IMR-90 (cell line): ENCODE data around the gene SUSD6. TPM values are rescaled to one million over a fixed set of nuclear protein-coding genes. Genes with fewer than 3 reads are reported as not detected.

Source experiments
- ATAC-seq: fragments of 200-7000 bp; cut with Tn5 transposase; 2 replicates; pipeline ENCODE4 v1.9.1; 2020; ENCODE audit warnings: low read depth, mild to moderate bottlenecking, moderate library complexity
- BruUV-seq: library from RNA; stranded (reverse); fragments of 400-500 nt; replicated peaks from 2 replicates; lab custom pipeline; 2021; lab: Mats Ljungman, UMichigan
- CTCF ChIA-PET: fragments of 300-600 bp; formaldehyde crosslinking; extraction: SDS; loops from one replicate; lab custom pipeline; 2021; ENCODE audit warnings: antibody characterized with exemption; lab: Yijun Ruan, JAX
- POLR2A ChIA-PET: fragments of 300-600 bp; sonication (Branson Sonifier 250); formaldehyde crosslinking; loops from one replicate; lab custom pipeline; 2022; ENCODE audit warnings: antibody characterized with exemption; ENCODE audit not compliant: unreplicated experiment; lab: Charles Lee
- DNase-seq: peaks from one replicate; pipeline ENCODE4 v3.0.0; 2013
- H2AFZ ChIP-seq: replicated peaks from 2 replicates; pipeline ENCODE3; 2013; ENCODE audit warnings: low read length, mild to moderate bottlenecking; ENCODE audit not compliant: poor library complexity
- H2AK5ac ChIP-seq: 2 replicates; pipeline ENCODE4 v1.6.1; 2013; ENCODE audit warnings: low read depth, low read length, inconsistent platforms
- H2AK9ac ChIP-seq: replicated peaks from 2 replicates; pipeline ENCODE3; 2013; ENCODE audit warnings: mild to moderate bottlenecking, low read depth, low read length, moderate library complexity; ENCODE audit not compliant: poor library complexity
- H2BK120ac ChIP-seq: 2 replicates; pipeline ENCODE4 v1.6.1; 2013; ENCODE audit warnings: low read depth, low read length, inconsistent platforms
- H2BK15ac ChIP-seq: 3 replicates; pipeline ENCODE4 v1.6.1; 2013; ENCODE audit warnings: low read depth, low read length, inconsistent platforms
- H2BK20ac ChIP-seq: 2 replicates; pipeline ENCODE4 v1.6.1; 2013; ENCODE audit warnings: low read depth, mild to moderate bottlenecking, inconsistent platforms, low read length, moderate library complexity
- H2BK5ac ChIP-seq: 2 replicates; pipeline ENCODE4 v1.6.1; 2013; ENCODE audit warnings: mild to moderate bottlenecking, low read depth, low read length, inconsistent platforms; ENCODE audit not compliant: poor library complexity, severe bottlenecking
- H3K14ac ChIP-seq: replicated peaks from 2 replicates; pipeline ENCODE4 v1.6.1; 2013; ENCODE audit warnings: low read depth, low read length, inconsistent platforms
- H3K18ac ChIP-seq: 2 replicates; pipeline ENCODE4 v1.6.1; 2013; ENCODE audit warnings: low read depth, low read length, control low read depth
- H3K23ac ChIP-seq: 2 replicates; pipeline ENCODE4 v1.6.1; 2013; ENCODE audit warnings: low read depth, low read length, inconsistent platforms
- H3K27ac ChIP-seq: 2 replicates; pipeline ENCODE4 v1.5.1; 2013; ENCODE audit warnings: mild to moderate bottlenecking, control low read depth, low read length; ENCODE audit not compliant: insufficient read depth
- H3K27me3 ChIP-seq: 2 replicates; pipeline ENCODE4 v1.6.1; 2013; ENCODE audit warnings: low read length; ENCODE audit not compliant: control insufficient read depth, insufficient read depth
- H3K36me3 ChIP-seq: 2 replicates; pipeline ENCODE4 v1.6.1; 2013; ENCODE audit warnings: low read length, mixed read lengths; ENCODE audit not compliant: control insufficient read depth, insufficient read depth
- H3K4ac ChIP-seq: 2 replicates; pipeline ENCODE4 v1.6.1; 2013; ENCODE audit warnings: low read depth, low read length, inconsistent platforms
- H3K4me1 ChIP-seq: 2 replicates; pipeline ENCODE4 v1.6.1; 2013; ENCODE audit warnings: low read length, mixed read lengths; ENCODE audit not compliant: control insufficient read depth, insufficient read depth
- H3K4me2 ChIP-seq: 2 replicates; pipeline ENCODE4 v1.6.1; 2013; ENCODE audit warnings: low read depth, mild to moderate bottlenecking, control low read depth, low read length, moderate library complexity
- H3K4me3 ChIP-seq: 2 replicates; pipeline ENCODE4 v1.5.1; 2013; ENCODE audit warnings: low read depth, mild to moderate bottlenecking, control low read depth, low read length, moderate library complexity; ENCODE audit not compliant: insufficient read depth
- H3K56ac ChIP-seq: 2 replicates; pipeline ENCODE4 v1.6.1; 2013; ENCODE audit warnings: low read length, inconsistent platforms; ENCODE audit not compliant: insufficient read depth; ENCODE audit errors: extremely low read depth
- H3K79me1 ChIP-seq, 2 experiments: 2 replicates each; pipeline ENCODE4 v1.6.1; 2013; ENCODE audit warnings: low read length in 2 of 2, inconsistent platforms in 1 of 2, low read depth in 1 of 2
- H3K9ac ChIP-seq: 2 replicates; pipeline ENCODE4 v1.6.1; 2013; ENCODE audit warnings: low read depth, low read length, control low read depth
- H3K9me1 ChIP-seq: 2 replicates; pipeline ENCODE4 v1.6.1; 2013; ENCODE audit warnings: low read length, inconsistent platforms; ENCODE audit not compliant: insufficient read depth
- H3K9me3 ChIP-seq: 2 replicates; pipeline ENCODE4 v1.6.1; 2013; ENCODE audit warnings: low read length; ENCODE audit not compliant: control insufficient read depth, insufficient read depth
- H4K20me1 ChIP-seq: 2 replicates; pipeline ENCODE4 v1.6.1; 2013; ENCODE audit warnings: low read length, inconsistent platforms; ENCODE audit not compliant: insufficient read depth
- H4K5ac ChIP-seq: 2 replicates; pipeline ENCODE4 v1.6.1; 2013; ENCODE audit warnings: mild to moderate bottlenecking, low read depth, low read length, control low read depth
- H4K8ac ChIP-seq, 2 experiments: 2 replicates each; pipeline ENCODE4 v1.6.1; 2013; ENCODE audit warnings: low read depth in 2 of 2, low read length in 2 of 2, control low read depth in 1 of 2, inconsistent platforms in 1 of 2
- H4K91ac ChIP-seq: 2 replicates; pipeline ENCODE4 v1.6.1; 2013; ENCODE audit warnings: low read depth, low read length, inconsistent platforms; ENCODE audit not compliant: insufficient read depth
- BHLHE40 ChIP-seq: fragments of 150-350 bp; IDR thresholded peaks from 2 replicates; pipeline ENCODE4 v1.6.1; 2016; ENCODE audit warnings: mild to moderate bottlenecking, low read depth, low read length
- CEBPB ChIP-seq: IDR thresholded peaks from 2 replicates; pipeline ENCODE4 v1.6.1; 2012; ENCODE audit warnings: low read depth, low read length, improper control_type of control experiment
- CHD1 ChIP-seq: IDR thresholded peaks from 2 replicates; pipeline ENCODE4 v1.6.1; 2012; ENCODE audit warnings: low read depth, low read length, improper control_type of control experiment
- FOS ChIP-seq: fragments of 150-350 bp; IDR thresholded peaks from 2 replicates; pipeline ENCODE4 v1.6.1; 2016; ENCODE audit warnings: low read depth, low read length
- MAFK ChIP-seq: IDR thresholded peaks from 2 replicates; pipeline ENCODE4 v1.6.1; 2012; ENCODE audit warnings: low read depth, low read length, improper control_type of control experiment
- MAZ ChIP-seq: IDR thresholded peaks from 2 replicates; pipeline ENCODE4 v1.6.1; 2012; ENCODE audit warnings: low read depth, mild to moderate bottlenecking, low read length, improper control_type of control experiment, moderate library complexity, borderline replicate concordance
- MXI1 ChIP-seq: IDR thresholded peaks from 2 replicates; pipeline ENCODE4 v1.6.1; 2012; ENCODE audit warnings: low read depth, mild to moderate bottlenecking, low read length, moderate library complexity, borderline replicate concordance
- NFE2L2 ChIP-seq: fragments of 150-350 bp; IDR thresholded peaks from 2 replicates; pipeline ENCODE4 v1.6.1; 2016; ENCODE audit warnings: low read depth, mild to moderate bottlenecking, low read length
- RAD21 ChIP-seq: IDR thresholded peaks from 2 replicates; pipeline ENCODE4 v1.6.1; 2012; ENCODE audit warnings: low read length, improper control_type of control experiment
- RCOR1 ChIP-seq: IDR thresholded peaks from 2 replicates; pipeline ENCODE4 v1.6.1; 2012; ENCODE audit warnings: mild to moderate bottlenecking, low read length, improper control_type of control experiment; ENCODE audit not compliant: insufficient replicate concordance
- RFX5 ChIP-seq: IDR thresholded peaks from 2 replicates; pipeline ENCODE4 v1.8.0; 2012; ENCODE audit warnings: low read depth, mild to moderate bottlenecking, low read length, moderate library complexity
- SMC3 ChIP-seq: fragments of 150-350 bp; IDR thresholded peaks from 2 replicates; pipeline ENCODE4 v1.6.1; 2016; ENCODE audit warnings: low read depth, mild to moderate bottlenecking, antibody characterized with exemption, low read length, moderate library complexity
- WGBS, 2 experiments: methylation state at CpG; one replicate each; pipeline versions ENCODE4 v1.1.5 to v1.1.7; 2013; ENCODE audit warnings: missing lambda C conversion rate in 2 of 2; ENCODE audit not compliant: insufficient read length in 1 of 2; ENCODE audit errors: extremely low coverage in 2 of 2; 5-methylcytosine and 5-hydroxymethylcytosine counted together
- dilution Hi-C: fragments of 300-500 bp; cut with HindIII; formaldehyde crosslinking; loops from one replicate; pipeline ENCODE4 v1.14.3; 2018; ENCODE audit warnings: low sequenced_read_pairs; ENCODE audit not compliant: unreplicated experiment
- in situ Hi-C: fragments of 300-500 bp; cut with MboI; formaldehyde crosslinking; loops from 3 replicates; pipeline ENCODE4 v1.14.3; 2019; ENCODE audit warnings: low sequenced_read_pairs, inconsistent platforms, mixed read lengths
- intact Hi-C: fragments of 100-400 bp; cut with micrococcal nuclease; formaldehyde crosslinking; loops from 2 replicates; pipeline ENCODE4 v1.10.0; 2022
- polyA plus RNA-seq, 3 experiments: library from polyadenylated mRNA; depleted of rRNA; stranded (reverse); fragments of >200 nt; gene quantifications; 2 replicates each; pipeline ENCODE4 v1.2.3, GENCODE V29; 2012; ENCODE audit warnings: low replicate concordance in 1 of 3
- total RNA-seq: library from RNA; depleted of rRNA; stranded (reverse); fragments of >200 nt; gene quantifications from 2 replicates; pipeline ENCODE4 v1.2.3, GENCODE V29; 2012
- TF ChIP-seq, protein P1 (sequence below): fragments of 150-350 bp; IDR thresholded peaks from 2 replicates; pipeline ENCODE4 v1.6.1; 2017; ENCODE audit warnings: mild to moderate bottlenecking, antibody characterized with exemption, low read length, low read depth
- TF ChIP-seq, protein P2 (sequence below): fragments of 150-350 bp; IDR thresholded peaks from 2 replicates; pipeline ENCODE4 v1.6.1; 2016; ENCODE audit warnings: low read depth, mild to moderate bottlenecking, low read length, moderate library complexity, borderline replicate concordance
- TF ChIP-seq, protein P3 (sequence below): conservative IDR thresholded peaks from 2 replicates; pipeline ENCODE4 v1.5.1; 2012; ENCODE audit warnings: mild to moderate bottlenecking, low read depth, low read length, improper control_type of control experiment

The SUSD6 gene
- total and polyA plus RNA-seq, 2 of the 4 experiments (the other 2 are of a cell fraction), result 2.3 to 10.1 TPM

DNA sequence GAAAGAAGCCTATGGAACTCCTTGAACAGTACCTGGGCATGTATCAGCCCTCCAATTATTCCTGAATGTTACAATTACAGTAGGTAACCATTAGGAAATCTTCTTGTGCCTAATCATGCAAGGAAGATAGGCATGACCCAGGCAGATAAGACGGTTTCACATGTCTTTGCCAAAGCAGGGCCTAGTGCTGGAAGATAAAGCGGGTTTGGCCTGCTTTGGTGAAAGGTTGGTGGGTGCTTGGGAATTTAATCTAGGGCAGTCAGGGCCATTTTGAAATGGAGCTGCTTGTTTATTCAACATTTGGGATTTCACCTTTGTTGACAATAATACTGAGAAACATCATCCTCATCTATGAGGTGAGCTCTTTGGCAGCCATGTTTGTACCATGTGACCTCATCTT is 143.1 kb downstream of the SUSD6 start:
- Histone ChIP-seq H3K4ac (no peak overlapping the region), H3K4me2 (no peak overlapping the region), H3K14ac (no peak overlapping the region), H3K9me3 (no peaks in the 10 kb centered on the region), H2AFZ (no peak overlapping the region), H2BK15ac (no peak overlapping the region), H2BK5ac (no peak overlapping the region), H4K8ac (no peak overlapping the region), H3K23ac (no peak overlapping the region), H2AK9ac (no peak overlapping the region), H3K9ac (no peak overlapping the region), H2AK5ac (no peak overlapping the region), H3K27me3 (peaks cover 2% of the 10 kb centered on the region; the same call in 1 of the 2 replicates), H4K20me1 (no peaks in the 10 kb centered on the region), H3K79me1 (no peaks in the 10 kb centered on the region), H3K27ac (no peak overlapping the region), H3K4me3 (no peak overlapping the region), H3K18ac (no peak overlapping the region), H2BK20ac (no peak overlapping the region), H4K91ac (no peak overlapping the region), H4K5ac (no peak overlapping the region), H3K4me1 (peaks cover 1% of the 10 kb centered on the region; the same call in 1 of the 2 replicates), H2BK120ac (no peak overlapping the region), H3K56ac (no peak overlapping the region), H3K36me3 (no peaks in the 10 kb centered on the region), H3K9me1 (no peaks in the 10 kb centered on the region)
- ATAC-seq, result no peak
- dilution Hi-C loops (no loop called here), intact Hi-C loops (no loop called here), in situ Hi-C loops (no loop called here)
- ChIA-PET CTCF (no interaction called here), POLR2A (no interaction called here)
- no peak for DNase-seq
- BruUV-seq, result no TSS peak
- no peak for TF ChIP-seq RFX5
- TF ChIP-seq RCOR1, result no peak
- no peak for TF ChIP-seq SMC3
- no peak for TF ChIP-seq MXI1
- TF ChIP-seq CEBPB, result no peak
- TF ChIP-seq CHD1, result no peak
- TF ChIP-seq, protein P1, sequence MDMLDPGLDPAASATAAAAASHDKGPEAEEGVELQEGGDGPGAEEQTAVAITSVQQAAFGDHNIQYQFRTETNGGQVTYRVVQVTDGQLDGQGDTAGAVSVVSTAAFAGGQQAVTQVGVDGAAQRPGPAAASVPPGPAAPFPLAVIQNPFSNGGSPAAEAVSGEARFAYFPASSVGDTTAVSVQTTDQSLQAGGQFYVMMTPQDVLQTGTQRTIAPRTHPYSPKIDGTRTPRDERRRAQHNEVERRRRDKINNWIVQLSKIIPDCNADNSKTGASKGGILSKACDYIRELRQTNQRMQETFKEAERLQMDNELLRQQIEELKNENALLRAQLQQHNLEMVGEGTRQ, result no peak
- TF ChIP-seq NFE2L2, result no peak
- no peak for TF ChIP-seq MAZ
- no peak for TF ChIP-seq BHLHE40
- TF ChIP-seq, protein P2, sequence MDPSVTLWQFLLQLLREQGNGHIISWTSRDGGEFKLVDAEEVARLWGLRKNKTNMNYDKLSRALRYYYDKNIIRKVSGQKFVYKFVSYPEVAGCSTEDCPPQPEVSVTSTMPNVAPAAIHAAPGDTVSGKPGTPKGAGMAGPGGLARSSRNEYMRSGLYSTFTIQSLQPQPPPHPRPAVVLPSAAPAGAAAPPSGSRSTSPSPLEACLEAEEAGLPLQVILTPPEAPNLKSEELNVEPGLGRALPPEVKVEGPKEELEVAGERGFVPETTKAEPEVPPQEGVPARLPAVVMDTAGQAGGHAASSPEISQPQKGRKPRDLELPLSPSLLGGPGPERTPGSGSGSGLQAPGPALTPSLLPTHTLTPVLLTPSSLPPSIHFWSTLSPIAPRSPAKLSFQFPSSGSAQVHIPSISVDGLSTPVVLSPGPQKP, result no peak
- no peak for TF ChIP-seq FOS
- no peak for TF ChIP-seq MAFK
- TF ChIP-seq, protein P3, sequence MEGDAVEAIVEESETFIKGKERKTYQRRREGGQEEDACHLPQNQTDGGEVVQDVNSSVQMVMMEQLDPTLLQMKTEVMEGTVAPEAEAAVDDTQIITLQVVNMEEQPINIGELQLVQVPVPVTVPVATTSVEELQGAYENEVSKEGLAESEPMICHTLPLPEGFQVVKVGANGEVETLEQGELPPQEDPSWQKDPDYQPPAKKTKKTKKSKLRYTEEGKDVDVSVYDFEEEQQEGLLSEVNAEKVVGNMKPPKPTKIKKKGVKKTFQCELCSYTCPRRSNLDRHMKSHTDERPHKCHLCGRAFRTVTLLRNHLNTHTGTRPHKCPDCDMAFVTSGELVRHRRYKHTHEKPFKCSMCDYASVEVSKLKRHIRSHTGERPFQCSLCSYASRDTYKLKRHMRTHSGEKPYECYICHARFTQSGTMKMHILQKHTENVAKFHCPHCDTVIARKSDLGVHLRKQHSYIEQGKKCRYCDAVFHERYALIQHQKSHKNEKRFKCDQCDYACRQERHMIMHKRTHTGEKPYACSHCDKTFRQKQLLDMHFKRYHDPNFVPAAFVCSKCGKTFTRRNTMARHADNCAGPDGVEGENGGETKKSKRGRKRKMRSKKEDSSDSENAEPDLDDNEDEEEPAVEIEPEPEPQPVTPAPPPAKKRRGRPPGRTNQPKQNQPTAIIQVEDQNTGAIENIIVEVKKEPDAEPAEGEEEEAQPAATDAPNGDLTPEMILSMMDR, result no peak
- no peak for TF ChIP-seq RAD21
- no CpG with 5 or more reads among the region's 2 CpGs for WGBS, 2 experiments
